Panc1 (cell line): ENCODE results near the gene KRTAP16-1. TPM values are rescaled to one million over a fixed set of nuclear protein-coding genes. Genes with fewer than 3 reads are reported as not detected.

Experiments
- ATAC-seq: fragments of 200-7000 bp; cut with Tn5 transposase; 2 replicates; pipeline ENCODE4 v1.9.1; 2020; ENCODE audit warnings: mild to moderate bottlenecking, moderate library complexity
- BruUV-seq: library from RNA; stranded (reverse); fragments of 400-500 nt; replicated peaks from 2 replicates; lab custom pipeline; 2021; lab: Mats Ljungman, UMichigan
- CTCF ChIA-PET: fragments of 300-600 bp; sonication (Branson Sonifier 250); formaldehyde crosslinking; loops from one replicate; lab custom pipeline; 2022; ENCODE audit warnings: antibody characterized with exemption; lab: Charles Lee
- POLR2A ChIA-PET: fragments of 300-600 bp; sonication (Branson Sonifier 250); formaldehyde crosslinking; loops from one replicate; lab custom pipeline; 2022; ENCODE audit warnings: antibody characterized with exemption; lab: Charles Lee
- DNase-seq: peaks from one replicate; pipeline ENCODE4 v3.0.0-alpha.2; 2010; ENCODE audit warnings: low read depth, low spot score
- H3K27ac ChIP-seq: 2 replicates; pipeline ENCODE4 v1.5.1; 2011; ENCODE audit warnings: mild to moderate bottlenecking, low read length, inconsistent platforms
- H3K27me3 ChIP-seq: fragments of 200-500 bp; sonication (Bioruptor generic); 2 replicates; pipeline ENCODE4 v1.6.0; 2014; ENCODE audit warnings: low read length, inconsistent platforms; ENCODE audit not compliant: control insufficient read depth, insufficient read depth
- H3K36me3 ChIP-seq: fragments of 200-500 bp; sonication (Bioruptor generic); 2 replicates; pipeline ENCODE4 v1.5.1; 2014; ENCODE audit warnings: inconsistent platforms, mild to moderate bottlenecking, low read length, moderate library complexity; ENCODE audit not compliant: control insufficient read depth, insufficient read depth
- H3K4me1 ChIP-seq: 2 replicates; pipeline ENCODE4 v1.5.1; 2011; ENCODE audit warnings: inconsistent platforms, mild to moderate bottlenecking, low read length, moderate library complexity; ENCODE audit not compliant: control insufficient read depth, insufficient read depth
- H3K4me3 ChIP-seq, 2 experiments: 2 replicates each; pipeline ENCODE4 v1.5.1; 2011 to 2012; ENCODE audit warnings: low read depth in 2 of 2, low read length in 2 of 2, mild to moderate bottlenecking in 2 of 2, inconsistent platforms in 1 of 2, moderate library complexity in 1 of 2
- H3K9me3 ChIP-seq: fragments of 200-500 bp; sonication (Bioruptor generic); 2 replicates; pipeline ENCODE4 v1.5.1; 2014; ENCODE audit warnings: low read depth, mild to moderate bottlenecking, inconsistent platforms, low read length, moderate library complexity; ENCODE audit not compliant: control insufficient read depth, insufficient read depth
- POLR2AphosphoS5 ChIP-seq: IDR thresholded peaks from 2 replicates; pipeline ENCODE4 v1.6.1; 2012; ENCODE audit warnings: mild to moderate bottlenecking, low read depth, low read length, moderate library complexity
- REST ChIP-seq, 2 experiments: IDR thresholded peaks; 2 replicates each; pipeline ENCODE4 v1.6.1; 2011 to 2012; ENCODE audit warnings: low read depth in 2 of 2, control low read depth in 1 of 2, low read length in 1 of 2, mild to moderate bottlenecking in 1 of 2, moderate library complexity in 1 of 2; ENCODE audit not compliant: insufficient read depth in 1 of 2
- SIN3A ChIP-seq: IDR thresholded peaks from 2 replicates; pipeline ENCODE4 v1.6.1; 2012; ENCODE audit warnings: low read depth, mild to moderate bottlenecking, low read length, moderate library complexity, borderline replicate concordance; ENCODE audit not compliant: insufficient read depth
- TCF7L2 ChIP-seq: IDR thresholded peaks from 2 replicates; pipeline ENCODE4 v1.6.1; 2011; ENCODE audit warnings: mild to moderate bottlenecking, low read depth, low read length, inconsistent platforms
- in situ Hi-C: cut with HindIII; loops from 2 replicates; pipeline ENCODE4 v1.10.0; 2016; ENCODE audit warnings: low sequenced_read_pairs, low pct_unique_long_range_greater_than_20kb
- intact Hi-C: fragments of 100-400 bp; cut with micrococcal nuclease; formaldehyde crosslinking; loops from one replicate; pipeline ENCODE4 v1.10.0; 2022; ENCODE audit not compliant: unreplicated experiment
- total RNA-seq: library from RNA; stranded (reverse); gene quantifications from one replicate; pipeline ENCODE4 v1.2.1, GENCODE V29; 2021; ENCODE audit not compliant: unreplicated experiment
- TF ChIP-seq, protein P1 (sequence below): fragments of 450-650 bp; IDR thresholded peaks from 2 replicates; pipeline ENCODE4 v1.5.1; 2017; ENCODE audit warnings: mild to moderate bottlenecking

KRTAP16-1 gene
- total RNA-seq, 1 experiment from 2014 or later, result not detected

DNA sequence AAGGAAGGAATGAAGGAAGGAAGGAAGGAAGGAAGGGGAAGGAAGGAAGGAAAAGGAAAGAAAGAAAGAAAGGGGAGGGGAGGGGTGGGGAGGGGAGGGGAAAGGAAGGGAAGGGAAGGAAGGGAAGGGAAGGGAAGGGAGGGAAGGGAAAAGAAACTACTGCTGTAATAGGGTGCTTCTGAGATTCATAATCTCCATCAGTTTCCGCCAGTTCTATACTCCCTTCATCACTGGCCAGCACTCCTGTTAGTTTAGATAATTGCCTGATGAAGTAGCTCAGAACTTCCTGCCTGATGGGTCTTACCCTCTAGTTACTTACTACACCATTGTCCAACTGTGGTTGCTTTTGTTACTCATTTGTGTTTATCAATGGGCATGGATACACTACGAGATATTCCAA is 45.9 kb downstream of the KRTAP16-1 start:
- H3K4me3 ChIP-seq, result no peak overlapping the region
- H3K27me3 ChIP-seq, result peaks cover 15% of the 10 kb centered on the region
- no TSS peak for BruUV-seq
- ChIA-PET POLR2A (no interaction called here), CTCF (no interaction called here)
- no peak for DNase-seq
- no peak for TF ChIP-seq POLR2AphosphoS5
- no peak for TF ChIP-seq REST (IDR thresholded peaks at IDR 0.05; ENCODE audit: insufficient read depth in 1 of 2, low read depth in 2 of 2, low read length in 1 of 2)
- TF ChIP-seq, protein P1, sequence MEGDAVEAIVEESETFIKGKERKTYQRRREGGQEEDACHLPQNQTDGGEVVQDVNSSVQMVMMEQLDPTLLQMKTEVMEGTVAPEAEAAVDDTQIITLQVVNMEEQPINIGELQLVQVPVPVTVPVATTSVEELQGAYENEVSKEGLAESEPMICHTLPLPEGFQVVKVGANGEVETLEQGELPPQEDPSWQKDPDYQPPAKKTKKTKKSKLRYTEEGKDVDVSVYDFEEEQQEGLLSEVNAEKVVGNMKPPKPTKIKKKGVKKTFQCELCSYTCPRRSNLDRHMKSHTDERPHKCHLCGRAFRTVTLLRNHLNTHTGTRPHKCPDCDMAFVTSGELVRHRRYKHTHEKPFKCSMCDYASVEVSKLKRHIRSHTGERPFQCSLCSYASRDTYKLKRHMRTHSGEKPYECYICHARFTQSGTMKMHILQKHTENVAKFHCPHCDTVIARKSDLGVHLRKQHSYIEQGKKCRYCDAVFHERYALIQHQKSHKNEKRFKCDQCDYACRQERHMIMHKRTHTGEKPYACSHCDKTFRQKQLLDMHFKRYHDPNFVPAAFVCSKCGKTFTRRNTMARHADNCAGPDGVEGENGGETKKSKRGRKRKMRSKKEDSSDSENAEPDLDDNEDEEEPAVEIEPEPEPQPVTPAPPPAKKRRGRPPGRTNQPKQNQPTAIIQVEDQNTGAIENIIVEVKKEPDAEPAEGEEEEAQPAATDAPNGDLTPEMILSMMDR, result no peak
- no peak for TF ChIP-seq TCF7L2
- TF ChIP-seq SIN3A, result no peak
- no peaks in the 10 kb centered on the region for H3K9me3 ChIP-seq
- intact Hi-C loops (no loop called here), in situ Hi-C loops (no loop called here)
- H3K27ac ChIP-seq, result no peak overlapping the region
- H3K4me1 ChIP-seq, result no peaks in the 10 kb centered on the region
- no peak for ATAC-seq
- no peaks in the 10 kb centered on the region for H3K36me3 ChIP-seq

GRCh38 chr17:41258406-41258805 is 50.7 kb downstream of the KRTAP16-1 start:
- H3K27ac ChIP-seq, result no peak overlapping the region
- ATAC-seq (no peak), DNase-seq (no peak)
- H3K36me3 ChIP-seq, result no peaks in the 10 kb centered on the region
- TF ChIP-seq SIN3A (no peak), POLR2AphosphoS5 (no peak), REST (IDR thresholded peaks at IDR 0.05; ENCODE audit: insufficient read depth in 1 of 2, low read depth in 2 of 2, low read length in 1 of 2) (no peak), TCF7L2 (no peak)
- TF ChIP-seq, protein P1, result no peak
- ChIA-PET CTCF (no interaction called here), POLR2A (no interaction called here)
- no peaks in the 10 kb centered on the region for H3K4me1 ChIP-seq
- intact Hi-C loops (no loop called here), in situ Hi-C loops (no loop called here)
- H3K27me3 ChIP-seq, result peaks cover 18% of the 10 kb centered on the region
- H3K9me3 ChIP-seq, result no peaks in the 10 kb centered on the region
- BruUV-seq, result no TSS peak
- no peak overlapping the region for H3K4me3 ChIP-seq

Other genes with a start within 250 kb of the KRTAP16-1 start
- not detected for gene KRTAP2-3, start 249.2 kb downstream of the KRTAP16-1 start, total RNA-seq
- gene KRTAP2-4, start 243.4 kb downstream of the KRTAP16-1 start, total RNA-seq, result not detected
- gene KRTAP4-7, start 225.2 kb downstream of the KRTAP16-1 start, total RNA-seq, result not detected
- gene KRTAP4-8, start 211.2 kb downstream of the KRTAP16-1 start, total RNA-seq, result not detected
- gene KRTAP4-16, start 207.1 kb downstream of the KRTAP16-1 start, total RNA-seq, result not detected
- gene KRTAP4-9, start 203.9 kb downstream of the KRTAP16-1 start, total RNA-seq, result not detected
- gene KRTAP4-11, start 190.9 kb downstream of the KRTAP16-1 start, total RNA-seq, result not detected
- gene KRTAP4-12, start 185.1 kb downstream of the KRTAP16-1 start, total RNA-seq, result not detected
- gene KRTAP4-6, start 168.8 kb downstream of the KRTAP16-1 start, total RNA-seq, result not detected
- not detected for gene KRTAP4-5, start 159.5 kb downstream of the KRTAP16-1 start, total RNA-seq
- not detected for gene KRTAP4-4, start 148.6 kb downstream of the KRTAP16-1 start, total RNA-seq
- not detected for gene KRTAP4-3, start 141.1 kb downstream of the KRTAP16-1 start, total RNA-seq
- gene KRTAP4-2, start 131.1 kb downstream of the KRTAP16-1 start, total RNA-seq, result not detected
- not detected for gene KRTAP4-1, start 124.4 kb downstream of the KRTAP16-1 start, total RNA-seq
- gene KRTAP9-1, start 119.4 kb downstream of the KRTAP16-1 start, total RNA-seq, result not detected
- not detected for gene KRTAP9-2, start 82.7 kb downstream of the KRTAP16-1 start, total RNA-seq
- not detected for gene KRTAP9-3, start 76.9 kb downstream of the KRTAP16-1 start, total RNA-seq
- not detected for gene KRTAP9-8, start 71.3 kb downstream of the KRTAP16-1 start, total RNA-seq
- not detected for gene KRTAP9-4, start 59.6 kb downstream of the KRTAP16-1 start, total RNA-seq
- gene KRTAP9-9, start 53.9 kb downstream of the KRTAP16-1 start, total RNA-seq, result not detected
- gene KRTAP9-6, start 43.9 kb downstream of the KRTAP16-1 start, total RNA-seq, result not detected
- not detected for gene KRTAP9-7, start 33.6 kb downstream of the KRTAP16-1 start, total RNA-seq
- gene KRTAP29-1, start 6.5 kb downstream of the KRTAP16-1 start, total RNA-seq, result not detected
- not detected for gene KRTAP17-1, start 6.4 kb upstream of the KRTAP16-1 start, total RNA-seq
- gene KRT33A, start 41.5 kb upstream of the KRTAP16-1 start, total RNA-seq, result not detected
- gene KRT33B, start 60.5 kb upstream of the KRTAP16-1 start, total RNA-seq, result not detected
- gene KRT34, start 73.0 kb upstream of the KRTAP16-1 start, total RNA-seq, result not detected
- not detected for gene KRT31, start 88.3 kb upstream of the KRTAP16-1 start, total RNA-seq
- not detected for gene KRT37, start 115.3 kb upstream of the KRTAP16-1 start, total RNA-seq
- gene KRT38, start 131.7 kb upstream of the KRTAP16-1 start, total RNA-seq, result not detected
- gene KRT32, start 158.1 kb upstream of the KRTAP16-1 start, total RNA-seq, result 0.72 TPM
- gene KRT35, start 171.8 kb upstream of the KRTAP16-1 start, total RNA-seq, result not detected
- not detected for gene KRT36, start 180.6 kb upstream of the KRTAP16-1 start, total RNA-seq
- 0.36 TPM for gene KRT13, start 196.3 kb upstream of the KRTAP16-1 start, total RNA-seq
- 70.4 TPM for gene KRT15, start 209.6 kb upstream of the KRTAP16-1 start, total RNA-seq
- 2,383 TPM for gene KRT19, start 219.0 kb upstream of the KRTAP16-1 start, total RNA-seq